ENCODE measurements around the gene RPS19.

The RPS19 gene

DNA sequence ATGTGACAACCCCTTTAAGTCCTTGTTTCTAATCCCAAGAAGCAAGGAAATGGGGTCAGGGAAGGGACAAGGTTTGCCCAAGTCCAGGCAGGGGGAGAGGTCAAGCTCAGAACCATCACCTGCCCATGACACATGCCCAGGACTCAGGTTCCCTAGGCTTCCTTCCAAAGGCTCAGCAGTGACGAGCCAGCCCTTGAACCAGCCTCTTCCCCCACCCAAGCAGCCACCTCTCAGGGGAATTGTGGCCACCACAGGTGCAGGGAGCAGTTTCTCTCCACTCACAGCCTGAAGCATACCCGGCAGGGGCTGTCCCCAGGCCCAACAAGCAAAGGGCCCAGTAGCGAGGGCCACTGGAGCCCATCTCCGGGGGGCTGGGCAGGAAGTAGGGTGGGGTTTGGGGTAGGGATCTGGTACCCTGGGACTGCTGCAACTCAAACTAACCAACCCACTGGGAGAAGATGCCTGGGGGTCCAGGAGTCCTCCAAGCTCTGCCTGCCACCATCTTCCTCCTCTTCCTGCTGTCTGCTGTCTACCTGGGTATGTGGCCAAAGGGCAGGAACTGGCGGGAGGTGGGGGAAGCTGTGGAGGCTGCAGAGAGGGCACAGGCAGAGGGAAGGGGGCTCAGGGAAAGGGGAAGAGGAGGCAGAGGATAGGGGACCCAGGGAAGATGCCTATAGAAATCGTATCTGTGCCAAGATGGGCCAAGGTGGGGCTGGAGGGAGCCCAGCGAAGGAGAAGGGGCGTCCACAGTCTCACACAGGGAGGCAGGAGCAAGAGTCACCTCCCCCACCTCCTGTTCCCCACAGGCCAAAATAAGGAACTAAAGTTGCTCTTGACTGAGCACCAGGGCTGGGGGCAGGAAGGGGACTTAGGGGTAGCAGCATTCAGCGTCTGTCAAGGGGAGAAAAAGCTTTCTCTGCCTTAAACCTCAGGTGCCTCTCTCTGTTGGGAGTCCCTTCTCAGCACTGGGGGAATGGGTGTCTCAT lies 17.1 kb downstream of the RPS19 start, which contains the start of gene CD79A:
TSS of gene CD79A (plus strand) at position 433 of the 986 bp plus-strand sequence. CDS start at position 459, 26 bp downstream.
- H3K4me3 ChIP-seq (ENCODE audit: low read depth, low read length), result peak within 1 kb of the TSS; percentile 11
- DNase-seq (ENCODE audit: low read depth), result peak; percentile 84
- TF ChIP-seq POLR2A (IDR thresholded peaks at IDR 0.05; ENCODE audit: extremely low read depth, insufficient read length) (no peak), MYC (IDR thresholded peaks at IDR 0.05; ENCODE audit: low read depth, low read length) (no peak)
- TF ChIP-seq, protein P1, sequence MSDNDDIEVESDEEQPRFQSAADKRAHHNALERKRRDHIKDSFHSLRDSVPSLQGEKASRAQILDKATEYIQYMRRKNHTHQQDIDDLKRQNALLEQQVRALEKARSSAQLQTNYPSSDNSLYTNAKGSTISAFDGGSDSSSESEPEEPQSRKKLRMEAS (IDR thresholded peaks at IDR 0.05; ENCODE audit: low read depth, low read length), result no peak
- TF ChIP-seq, protein P2, sequence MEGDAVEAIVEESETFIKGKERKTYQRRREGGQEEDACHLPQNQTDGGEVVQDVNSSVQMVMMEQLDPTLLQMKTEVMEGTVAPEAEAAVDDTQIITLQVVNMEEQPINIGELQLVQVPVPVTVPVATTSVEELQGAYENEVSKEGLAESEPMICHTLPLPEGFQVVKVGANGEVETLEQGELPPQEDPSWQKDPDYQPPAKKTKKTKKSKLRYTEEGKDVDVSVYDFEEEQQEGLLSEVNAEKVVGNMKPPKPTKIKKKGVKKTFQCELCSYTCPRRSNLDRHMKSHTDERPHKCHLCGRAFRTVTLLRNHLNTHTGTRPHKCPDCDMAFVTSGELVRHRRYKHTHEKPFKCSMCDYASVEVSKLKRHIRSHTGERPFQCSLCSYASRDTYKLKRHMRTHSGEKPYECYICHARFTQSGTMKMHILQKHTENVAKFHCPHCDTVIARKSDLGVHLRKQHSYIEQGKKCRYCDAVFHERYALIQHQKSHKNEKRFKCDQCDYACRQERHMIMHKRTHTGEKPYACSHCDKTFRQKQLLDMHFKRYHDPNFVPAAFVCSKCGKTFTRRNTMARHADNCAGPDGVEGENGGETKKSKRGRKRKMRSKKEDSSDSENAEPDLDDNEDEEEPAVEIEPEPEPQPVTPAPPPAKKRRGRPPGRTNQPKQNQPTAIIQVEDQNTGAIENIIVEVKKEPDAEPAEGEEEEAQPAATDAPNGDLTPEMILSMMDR (IDR thresholded peaks at IDR 0.05; ENCODE audit: low read depth, low read length), result no peak

DNA sequence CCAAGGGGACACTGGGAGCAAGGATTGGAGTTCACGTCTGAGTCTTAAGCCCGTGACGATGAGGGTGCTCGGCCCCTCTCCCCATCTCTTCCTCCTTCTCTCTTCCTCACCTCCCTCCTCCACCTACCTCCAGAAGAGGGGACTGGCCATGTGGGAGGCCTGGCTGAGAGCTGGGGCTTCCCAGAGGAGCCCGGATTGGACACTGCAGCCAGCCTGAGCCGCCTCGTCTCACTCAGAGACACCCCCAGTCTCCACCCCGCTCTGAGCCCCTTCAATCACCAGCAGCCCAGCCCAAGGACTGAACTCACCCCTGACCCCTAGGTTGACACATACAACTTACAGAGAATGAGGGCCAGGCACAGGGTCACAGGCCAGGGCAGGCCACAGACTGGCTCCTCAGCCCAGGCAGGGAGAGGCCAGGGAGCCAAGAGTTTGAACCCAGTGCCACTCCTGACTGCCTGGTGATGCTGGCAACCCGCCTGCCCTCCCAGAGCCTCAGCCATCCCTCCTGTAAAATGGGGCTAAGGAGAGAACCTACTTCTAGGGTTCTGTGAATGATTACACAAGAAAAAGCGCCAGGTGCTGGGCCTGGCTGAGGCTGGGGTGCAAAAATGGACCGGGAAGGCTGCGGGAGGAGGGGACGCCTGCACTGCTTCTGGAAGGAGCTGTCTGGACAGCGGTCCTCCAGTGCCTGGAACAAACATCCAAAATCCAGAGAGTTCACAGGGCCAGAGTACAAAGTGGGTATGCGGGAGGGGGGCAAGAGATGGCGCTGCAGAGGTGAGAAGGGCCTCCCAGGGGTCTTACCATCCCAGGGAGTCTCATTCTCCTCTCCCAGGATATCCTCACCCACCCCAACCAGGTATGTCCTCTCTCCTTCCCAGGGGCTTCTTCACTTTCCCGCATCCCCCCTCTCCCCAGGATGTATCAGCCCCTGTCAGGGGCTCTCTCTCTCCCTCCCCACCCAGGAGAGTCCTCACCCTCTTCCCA lies 18.2 kb downstream of the RPS19 start:
- TF ChIP-seq, protein P1 (IDR thresholded peaks at IDR 0.05; ENCODE audit: low read depth, low read length), result no peak
- TF ChIP-seq POLR2A (IDR thresholded peaks at IDR 0.05; ENCODE audit: extremely low read depth, insufficient read length), result no peak
- TF ChIP-seq, protein P2 (IDR thresholded peaks at IDR 0.05; ENCODE audit: low read depth, low read length), result no peak
- H3K4me3 ChIP-seq (ENCODE audit: low read depth, low read length), result peak overlapping the region; percentile 11
- no peak for DNase-seq (ENCODE audit: low read depth)

DNA sequence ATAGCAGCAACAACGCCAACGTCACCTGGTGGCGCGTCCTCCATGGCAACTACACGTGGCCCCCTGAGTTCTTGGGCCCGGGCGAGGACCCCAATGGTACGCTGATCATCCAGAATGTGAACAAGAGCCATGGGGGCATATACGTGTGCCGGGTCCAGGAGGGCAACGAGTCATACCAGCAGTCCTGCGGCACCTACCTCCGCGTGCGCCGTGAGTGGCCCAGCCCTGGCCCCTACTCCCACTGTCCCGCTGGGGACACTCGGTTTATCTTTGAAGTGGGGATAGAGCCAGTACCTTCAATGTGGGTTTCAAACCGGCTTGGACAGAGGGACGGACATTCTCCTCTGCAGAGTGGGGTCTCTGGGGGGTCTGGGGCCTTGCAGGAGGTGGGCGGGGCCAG lies 19.0 kb downstream of the RPS19 start:
- DNase-seq (ENCODE audit: low read depth), result no peak
- no peak overlapping the region for H3K4me3 ChIP-seq (ENCODE audit: low read depth, low read length)
- TF ChIP-seq, protein P2 (IDR thresholded peaks at IDR 0.05; ENCODE audit: low read depth, low read length), result no peak
- TF ChIP-seq MYC (IDR thresholded peaks at IDR 0.05; ENCODE audit: low read depth, low read length) (no peak), POLR2A (IDR thresholded peaks at IDR 0.05; ENCODE audit: extremely low read depth, insufficient read length) (no peak)
- TF ChIP-seq, protein P1 (IDR thresholded peaks at IDR 0.05; ENCODE audit: low read depth, low read length), result no peak

DNA sequence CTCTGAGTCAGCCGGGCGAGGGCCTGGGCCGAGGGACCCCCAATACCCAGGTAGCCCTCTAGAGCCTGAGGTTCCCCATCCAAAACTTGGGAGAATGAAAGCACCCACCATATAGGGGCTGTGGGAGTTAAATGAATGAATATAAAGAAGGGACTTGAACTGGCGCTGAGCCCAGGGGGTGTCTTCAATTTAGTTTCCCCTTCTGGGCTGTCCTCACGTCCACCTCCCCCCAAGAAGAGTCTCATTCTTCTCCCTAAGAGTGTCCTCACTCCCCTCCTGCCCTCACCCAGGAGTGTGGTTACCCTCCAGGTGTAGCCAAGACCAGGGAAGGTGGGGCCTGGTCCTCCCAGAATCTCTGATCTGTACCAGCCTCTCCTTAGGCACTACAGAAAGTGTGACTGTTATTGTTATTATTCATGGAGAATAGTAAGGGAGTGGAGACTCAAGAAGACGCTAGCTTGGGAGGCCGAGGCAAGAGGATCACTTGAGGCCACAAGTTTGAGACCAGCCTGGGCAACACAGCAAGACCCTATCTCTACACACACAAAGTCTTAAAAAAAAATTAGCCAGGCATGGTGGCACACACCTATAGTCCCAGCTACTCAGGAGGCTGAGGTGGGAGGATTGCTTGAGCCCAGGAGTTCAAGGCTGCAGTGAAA lies 19.7 kb downstream of the RPS19 start:
- no peak overlapping the region for H3K4me3 ChIP-seq (ENCODE audit: low read depth, low read length)
- no peak for DNase-seq (ENCODE audit: low read depth)
- no peak for TF ChIP-seq POLR2A (IDR thresholded peaks at IDR 0.05; ENCODE audit: extremely low read depth, insufficient read length)
- TF ChIP-seq MYC (IDR thresholded peaks at IDR 0.05; ENCODE audit: low read depth, low read length), result no peak

DNA sequence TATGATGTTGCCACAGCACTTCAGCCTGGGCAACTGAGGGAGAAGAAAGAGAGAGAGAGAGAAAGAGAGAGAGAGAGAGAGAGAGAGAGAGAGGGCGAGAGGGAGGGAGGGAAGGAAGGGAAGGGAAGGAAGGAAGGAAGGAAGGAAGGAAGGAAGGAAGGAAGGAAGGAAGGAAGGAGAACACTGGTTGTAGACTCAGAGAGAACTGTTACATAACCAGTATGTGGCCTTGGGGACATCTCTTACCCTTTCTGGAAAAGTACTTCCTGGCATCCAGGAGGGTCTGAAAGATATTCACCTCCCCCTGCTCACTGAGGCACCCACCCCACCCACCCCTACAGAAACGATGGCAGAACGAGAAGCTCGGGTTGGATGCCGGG lies 20.3 kb downstream of the RPS19 start:
- TF ChIP-seq POLR2A (IDR thresholded peaks at IDR 0.05; ENCODE audit: extremely low read depth, insufficient read length) (no peak), MYC (IDR thresholded peaks at IDR 0.05; ENCODE audit: low read depth, low read length) (no peak)
- TF ChIP-seq, protein P2 (IDR thresholded peaks at IDR 0.05; ENCODE audit: low read depth, low read length), result no peak
- TF ChIP-seq, protein P1 (IDR thresholded peaks at IDR 0.05; ENCODE audit: low read depth, low read length), result no peak
- no peak for DNase-seq (ENCODE audit: low read depth)
- no peak overlapping the region for H3K4me3 ChIP-seq (ENCODE audit: low read depth, low read length)
